Measurements from ENCODE around the gene MALAT1.

- TF ChIP-seq CTCF (IDR thresholded peaks at IDR 0.05) (peak; percentile 61), EZH2 (IDR thresholded peaks at IDR 0.05) (no peak)
Observed at GRCh38 chr11:65551572-65552387, 52.9 kb downstream of the MALAT1 start.

Data from neural progenitor cell (in vitro differentiated cells).